ENCODE results near the gene THSD7B. TPM values are rescaled to one million over a fixed set of nuclear protein-coding genes. Genes with fewer than 3 reads are reported as not detected.

Gene THSD7B
- total RNA-seq, 1 donor = 0.36 TPM

DNA sequence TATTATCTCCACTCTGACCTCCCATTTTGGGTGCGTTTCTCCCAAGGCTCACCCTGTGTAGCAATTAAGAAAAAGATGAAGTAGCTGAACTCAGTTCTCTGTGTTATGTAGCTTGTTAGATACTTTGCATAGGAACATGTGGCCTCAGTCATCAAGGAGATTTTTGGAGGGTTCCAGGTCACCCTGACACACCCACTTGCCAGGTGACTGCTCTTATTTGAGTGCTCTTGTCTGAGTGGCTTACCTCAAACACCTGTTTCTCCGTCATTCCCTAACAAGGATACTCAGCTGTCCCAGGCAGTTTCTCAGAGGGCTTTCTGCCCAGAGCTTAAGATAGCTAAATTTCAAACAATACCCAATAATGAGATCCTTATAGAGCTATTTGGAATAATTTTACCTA lies 621.7 kb downstream of the THSD7B start:
- DNase-seq (ENCODE audit: low read depth) = no peak
- H3K4me3 ChIP-seq (ENCODE audit: low read depth, low read length) = no peak overlapping the region
- TF ChIP-seq, protein P1, sequence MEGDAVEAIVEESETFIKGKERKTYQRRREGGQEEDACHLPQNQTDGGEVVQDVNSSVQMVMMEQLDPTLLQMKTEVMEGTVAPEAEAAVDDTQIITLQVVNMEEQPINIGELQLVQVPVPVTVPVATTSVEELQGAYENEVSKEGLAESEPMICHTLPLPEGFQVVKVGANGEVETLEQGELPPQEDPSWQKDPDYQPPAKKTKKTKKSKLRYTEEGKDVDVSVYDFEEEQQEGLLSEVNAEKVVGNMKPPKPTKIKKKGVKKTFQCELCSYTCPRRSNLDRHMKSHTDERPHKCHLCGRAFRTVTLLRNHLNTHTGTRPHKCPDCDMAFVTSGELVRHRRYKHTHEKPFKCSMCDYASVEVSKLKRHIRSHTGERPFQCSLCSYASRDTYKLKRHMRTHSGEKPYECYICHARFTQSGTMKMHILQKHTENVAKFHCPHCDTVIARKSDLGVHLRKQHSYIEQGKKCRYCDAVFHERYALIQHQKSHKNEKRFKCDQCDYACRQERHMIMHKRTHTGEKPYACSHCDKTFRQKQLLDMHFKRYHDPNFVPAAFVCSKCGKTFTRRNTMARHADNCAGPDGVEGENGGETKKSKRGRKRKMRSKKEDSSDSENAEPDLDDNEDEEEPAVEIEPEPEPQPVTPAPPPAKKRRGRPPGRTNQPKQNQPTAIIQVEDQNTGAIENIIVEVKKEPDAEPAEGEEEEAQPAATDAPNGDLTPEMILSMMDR (IDR thresholded peaks at IDR 0.05; ENCODE audit: insufficient read depth, low read length) = no peak

DNA sequence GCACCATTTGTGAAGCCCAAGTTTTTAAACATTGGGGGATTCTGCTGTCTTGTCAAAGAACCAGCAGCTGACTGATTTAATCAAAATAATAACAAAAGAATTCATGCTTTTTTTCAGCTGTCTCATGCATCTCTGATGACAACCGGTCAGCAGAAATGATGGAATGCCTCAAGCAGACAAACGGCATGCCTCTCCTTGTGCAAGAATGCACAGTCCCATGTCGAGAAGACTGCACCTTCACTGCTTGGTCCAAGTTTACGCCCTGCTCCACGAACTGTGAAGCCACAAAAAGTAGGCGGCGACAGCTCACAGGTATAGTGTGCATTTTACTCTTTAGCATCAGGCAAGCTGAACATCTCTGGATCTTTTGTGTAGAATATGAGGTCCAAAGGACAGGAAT lies 640.2 kb downstream of the THSD7B start:
- no peak overlapping the region for H3K4me3 ChIP-seq (ENCODE audit: low read depth, low read length)
- no peak for DNase-seq (ENCODE audit: low read depth)
- TF ChIP-seq, protein P1 (IDR thresholded peaks at IDR 0.05; ENCODE audit: insufficient read depth, low read length) = no peak

DNA sequence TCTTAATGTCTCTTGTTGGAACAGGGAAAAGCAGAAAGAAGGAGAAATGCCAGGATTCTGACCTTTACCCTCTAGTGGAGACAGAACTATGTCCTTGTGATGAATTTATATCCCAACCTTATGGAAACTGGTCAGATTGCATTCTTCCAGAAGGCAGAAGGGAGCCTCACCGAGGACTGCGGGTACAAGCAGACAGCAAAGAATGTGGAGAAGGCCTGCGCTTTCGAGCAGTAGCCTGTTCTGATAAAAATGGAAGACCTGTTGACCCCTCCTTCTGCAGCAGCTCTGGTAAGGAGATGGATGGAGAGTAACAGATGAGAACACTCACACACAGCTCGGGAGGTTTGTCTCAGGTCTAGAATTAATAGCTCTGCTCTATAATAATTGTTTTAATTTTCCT lies 646.2 kb downstream of the THSD7B start:
- TF ChIP-seq, protein P1 (IDR thresholded peaks at IDR 0.05; ENCODE audit: insufficient read depth, low read length) = no peak
- no peak overlapping the region for H3K4me3 ChIP-seq (ENCODE audit: low read depth, low read length)
- DNase-seq (ENCODE audit: low read depth) = no peak

DNA sequence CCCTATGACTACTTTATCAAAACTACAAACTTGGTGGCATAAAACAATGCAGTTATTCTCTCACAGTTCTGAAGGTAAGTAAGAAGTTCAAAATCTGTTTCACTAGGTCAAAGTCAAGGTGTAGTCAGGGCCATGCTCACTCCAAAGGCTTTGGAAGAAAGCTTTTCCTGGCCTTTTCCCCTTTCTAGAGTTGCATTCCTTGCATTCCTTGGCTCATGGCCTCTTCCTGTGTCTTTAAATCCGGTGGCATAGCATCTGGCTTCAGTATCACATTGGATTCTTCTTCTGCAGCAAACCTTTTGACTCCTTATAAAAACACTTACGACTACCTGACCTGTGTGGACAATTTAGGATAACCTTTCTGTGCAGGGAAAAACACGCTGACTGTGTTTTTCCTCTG lies 655.4 kb downstream of the THSD7B start:
- TF ChIP-seq, protein P1 (IDR thresholded peaks at IDR 0.05; ENCODE audit: insufficient read depth, low read length) = no peak
- H3K4me3 ChIP-seq (ENCODE audit: low read depth, low read length) = no peak overlapping the region
- no peak for DNase-seq (ENCODE audit: low read depth)

DNA sequence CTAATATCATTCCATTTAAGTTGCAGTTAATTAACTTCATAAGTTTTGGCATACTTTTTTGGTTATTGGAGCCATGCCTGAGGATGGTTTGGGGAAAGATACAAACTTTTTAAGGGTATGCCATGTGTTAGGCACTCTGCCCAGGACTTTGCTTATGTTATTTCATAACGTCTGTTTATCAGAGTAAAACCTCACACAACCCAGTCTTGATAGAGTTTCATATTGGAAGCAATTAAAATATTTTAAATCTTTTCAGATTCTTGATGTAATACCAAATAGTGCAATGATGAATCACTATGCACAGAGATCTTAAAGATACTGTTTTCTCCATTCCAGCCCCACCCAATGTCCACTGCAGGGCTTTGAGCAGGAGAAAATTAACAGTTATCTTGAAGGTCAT lies 669.8 kb downstream of the THSD7B start:
- TF ChIP-seq, protein P1 (IDR thresholded peaks at IDR 0.05; ENCODE audit: insufficient read depth, low read length) = no peak
- H3K4me3 ChIP-seq (ENCODE audit: low read depth, low read length) = no peak overlapping the region
- no peak for DNase-seq (ENCODE audit: low read depth)

DNA sequence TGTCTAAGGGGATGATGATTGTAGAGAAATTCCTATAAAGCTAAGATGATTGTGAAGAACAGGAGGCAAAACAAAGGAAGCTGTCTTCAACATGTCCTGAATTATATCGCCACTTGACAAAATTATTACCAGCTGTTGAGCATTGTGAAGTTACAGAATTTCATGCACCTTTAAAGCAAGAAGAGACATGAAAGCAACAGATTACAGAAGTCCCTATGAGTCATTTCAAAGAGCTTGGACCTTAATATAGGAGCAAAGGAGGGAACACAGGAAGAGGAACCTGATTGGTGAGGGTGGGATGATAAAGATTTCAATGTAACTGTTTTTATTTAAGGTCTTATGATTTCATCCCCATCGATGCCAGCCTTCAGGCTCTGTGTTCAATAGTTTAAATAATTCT lies 672.0 kb downstream of the THSD7B start:
- no peak for DNase-seq (ENCODE audit: low read depth)
- TF ChIP-seq, protein P1 (IDR thresholded peaks at IDR 0.05; ENCODE audit: insufficient read depth, low read length) = no peak
- H3K4me3 ChIP-seq (ENCODE audit: low read depth, low read length) = no peak overlapping the region

DNA sequence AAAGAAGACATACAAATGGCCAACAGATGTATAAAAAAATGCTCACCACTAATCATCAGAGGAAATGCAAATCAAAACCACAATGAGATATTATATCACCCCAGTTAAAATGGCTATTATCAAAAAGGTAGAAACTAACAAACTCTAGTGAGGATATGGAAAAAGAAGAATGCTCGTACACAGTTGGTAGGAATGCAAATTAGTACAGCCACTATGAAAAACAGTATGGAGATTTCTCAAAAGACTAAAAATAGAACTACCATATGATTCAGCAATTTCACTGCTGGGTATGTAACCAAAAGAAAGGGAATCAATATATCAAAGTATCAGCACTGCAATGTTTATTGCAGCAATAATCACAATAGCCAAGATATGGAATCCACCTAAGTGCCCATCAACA lies 679.6 kb downstream of the THSD7B start:
- DNase-seq (ENCODE audit: low read depth) = no peak
- TF ChIP-seq, protein P1 (IDR thresholded peaks at IDR 0.05; ENCODE audit: insufficient read depth, low read length) = no peak
- no peak overlapping the region for H3K4me3 ChIP-seq (ENCODE audit: low read depth, low read length)

Data from fibroblast of the aortic adventitia (primary cell).